HG03342 (cell line): Measurements from ENCODE around the gene SCARB1.

Source experiments
- ATAC-seq: cut with Tn5 transposase; IDR thresholded peaks from one replicate; pipeline ENCODE4 v1.9.1; 2021; ENCODE audit warnings: mild to moderate bottlenecking, moderate library complexity; ENCODE audit not compliant: unreplicated experiment

Gene SCARB1

DNA sequence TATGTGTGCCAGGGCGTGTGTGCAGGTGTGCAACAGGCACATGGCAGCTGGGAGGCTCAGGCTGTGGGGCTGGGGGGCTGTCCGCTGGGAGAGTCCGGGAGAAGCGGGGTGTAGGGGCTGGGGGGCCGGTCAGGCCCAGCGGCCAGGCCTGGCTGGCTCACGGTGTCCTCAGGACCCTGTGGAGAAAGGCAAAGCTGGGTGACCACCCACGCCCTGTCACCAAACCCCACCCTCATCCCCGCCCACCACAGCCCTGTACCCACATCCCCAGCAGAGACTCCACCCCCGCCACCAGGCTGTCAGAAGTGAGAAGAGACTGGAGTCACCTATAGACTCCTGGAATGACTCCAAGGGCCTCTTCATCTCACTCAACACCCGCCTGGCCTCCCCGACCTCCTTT lies 85.3 kb downstream of the SCARB1 start:
- ATAC-seq, result no peak

- no peak for ATAC-seq
These were observed 86.0 kb downstream of the SCARB1 start for GRCh38 chr12:124777399-124778372.

DNA sequence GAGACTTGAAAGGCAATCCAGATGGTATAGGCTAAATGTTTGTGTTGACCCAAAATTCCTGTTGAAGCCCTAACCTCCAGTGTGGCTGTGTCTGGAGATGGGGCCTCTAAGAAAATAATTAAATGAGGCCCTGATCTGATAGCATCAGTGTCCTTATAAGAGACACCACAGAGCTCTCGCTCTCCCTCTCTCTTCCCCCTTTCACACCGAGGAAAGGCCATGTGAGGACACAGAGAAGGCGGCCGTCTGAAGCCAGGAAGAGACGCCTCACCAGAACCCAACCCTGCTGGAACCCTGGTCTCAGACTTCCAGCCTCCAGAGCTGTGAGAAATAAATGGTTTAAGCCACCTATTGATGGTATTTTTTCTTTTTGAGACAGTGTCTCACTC lies 87.5 kb downstream of the SCARB1 start:
- ATAC-seq, result no peak

DNA sequence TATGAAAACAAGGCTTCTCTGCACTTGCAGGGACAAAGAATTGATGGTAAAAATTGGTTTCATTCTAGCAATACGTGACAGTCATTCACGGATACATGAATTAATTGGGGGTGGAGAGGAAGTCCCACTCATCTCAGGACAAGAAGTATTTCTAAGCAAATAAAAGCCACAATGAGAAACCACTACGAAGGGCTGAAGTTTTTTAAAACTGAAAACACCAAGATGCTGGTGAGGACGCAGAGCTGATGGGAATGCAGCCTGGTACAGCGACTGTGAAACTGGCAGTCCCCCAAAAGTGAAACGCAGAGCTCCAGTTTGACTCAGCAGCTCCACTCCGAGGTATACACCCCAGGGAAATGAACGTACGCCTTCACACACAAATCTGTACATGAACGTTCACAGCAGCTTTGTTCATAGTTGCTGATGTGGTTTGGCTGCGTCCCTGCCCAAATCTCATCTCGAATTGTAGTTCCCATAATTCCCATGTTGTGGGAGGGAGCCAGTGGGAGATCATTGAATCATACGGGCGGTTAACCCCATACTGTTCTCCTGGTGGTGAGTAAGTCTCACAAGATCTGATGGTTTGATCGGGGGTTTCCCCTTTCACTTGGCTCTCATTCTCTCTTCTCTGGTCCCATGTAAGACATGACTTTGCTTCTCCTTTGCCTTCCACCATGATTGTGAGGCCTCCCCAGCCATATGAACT lies 89.0 kb downstream of the SCARB1 start:
- peak; percentile 75 for ATAC-seq

DNA sequence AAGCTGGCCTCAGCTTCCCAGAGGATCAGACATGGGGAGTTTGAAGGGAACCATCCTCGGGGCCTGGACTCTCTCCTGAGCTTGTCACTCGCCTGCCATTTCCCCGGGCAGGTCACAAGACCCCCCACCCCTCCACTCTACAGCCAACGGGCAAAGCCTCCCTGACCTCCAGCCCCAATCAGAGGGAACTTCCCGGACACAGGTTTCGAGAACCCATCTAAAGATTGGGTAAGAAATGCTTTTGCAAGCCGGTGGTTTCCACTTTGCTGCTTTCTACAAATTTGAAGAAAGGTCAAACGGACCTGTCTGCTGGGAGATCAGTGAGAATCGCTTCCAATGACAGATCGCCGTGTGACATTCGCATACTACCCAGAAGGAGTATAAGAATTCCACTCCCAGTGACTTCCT lies 89.6 kb downstream of the SCARB1 start:
- peak; percentile 38 for ATAC-seq

DNA sequence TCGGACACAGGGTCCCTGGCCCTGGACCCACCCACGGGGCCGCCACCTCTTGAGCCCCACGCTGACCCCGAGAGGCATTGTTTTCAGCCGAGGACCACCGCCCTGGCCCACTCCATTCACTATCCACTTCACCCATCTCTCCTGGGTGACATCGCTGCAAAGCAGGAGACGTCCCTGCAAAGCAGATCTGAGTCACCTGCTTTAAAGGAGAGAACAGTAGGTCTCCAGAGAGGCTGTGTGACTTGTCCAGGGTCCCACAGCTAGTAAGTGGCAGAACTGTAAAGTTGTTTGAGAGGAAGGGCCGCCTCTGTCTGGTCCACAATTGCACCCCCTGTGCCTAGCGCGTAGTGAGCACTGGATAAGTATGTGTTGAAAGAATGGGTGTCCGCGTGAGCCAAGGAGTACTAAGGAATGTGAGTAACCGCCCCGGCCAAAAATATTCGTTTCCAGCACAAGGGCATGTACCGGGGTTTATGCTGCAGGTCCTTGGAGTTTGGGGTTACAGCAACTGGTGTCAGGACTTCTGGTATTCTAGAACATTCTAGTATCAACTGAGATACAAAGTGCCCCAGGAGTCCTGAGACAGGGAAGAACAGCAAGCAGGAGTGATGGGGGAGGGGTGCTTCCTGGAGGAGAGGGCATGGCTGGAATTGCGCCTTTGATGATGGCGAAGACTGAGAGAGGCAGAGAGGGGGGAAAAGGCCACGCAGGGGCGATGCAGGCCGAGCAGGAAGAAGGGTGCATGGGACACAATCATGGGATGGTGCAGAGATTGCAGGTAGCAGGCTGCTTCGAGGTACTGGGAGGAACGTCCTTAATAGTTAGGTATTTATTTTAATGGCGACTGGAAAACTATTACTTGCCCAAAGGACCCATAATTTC lies 91.1 kb downstream of the SCARB1 start:
- no peak for ATAC-seq

GRCh38 chr12:124771462-124772288 lies 92.0 kb downstream of the SCARB1 start:
- no peak for ATAC-seq

DNA sequence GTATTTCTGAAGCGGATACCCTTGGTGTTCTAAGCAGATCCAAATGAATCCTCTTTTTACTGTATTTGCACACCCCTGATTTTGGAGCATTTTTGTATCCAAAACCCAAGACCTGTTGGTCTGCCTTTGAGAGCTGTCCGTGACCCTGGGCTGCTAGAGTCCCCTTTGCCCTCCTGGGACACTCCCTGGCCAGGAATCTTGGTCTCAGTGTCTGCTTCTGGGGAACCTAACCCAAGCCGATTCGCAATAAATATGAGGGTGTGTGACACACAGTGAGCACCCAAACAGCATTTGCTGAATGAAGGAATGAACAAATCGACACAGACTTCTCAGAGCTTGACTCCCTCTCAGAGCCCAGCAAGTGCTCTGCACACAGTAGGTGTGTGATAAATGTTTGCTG lies 92.9 kb downstream of the SCARB1 start:
- no peak for ATAC-seq

GRCh38 chr12:124769881-124770512 lies 93.7 kb downstream of the SCARB1 start:
- ATAC-seq, result no peak

- ATAC-seq, result no peak
These were observed 94.5 kb downstream of the SCARB1 start for GRCh38 chr12:124769163-124769530.

DNA sequence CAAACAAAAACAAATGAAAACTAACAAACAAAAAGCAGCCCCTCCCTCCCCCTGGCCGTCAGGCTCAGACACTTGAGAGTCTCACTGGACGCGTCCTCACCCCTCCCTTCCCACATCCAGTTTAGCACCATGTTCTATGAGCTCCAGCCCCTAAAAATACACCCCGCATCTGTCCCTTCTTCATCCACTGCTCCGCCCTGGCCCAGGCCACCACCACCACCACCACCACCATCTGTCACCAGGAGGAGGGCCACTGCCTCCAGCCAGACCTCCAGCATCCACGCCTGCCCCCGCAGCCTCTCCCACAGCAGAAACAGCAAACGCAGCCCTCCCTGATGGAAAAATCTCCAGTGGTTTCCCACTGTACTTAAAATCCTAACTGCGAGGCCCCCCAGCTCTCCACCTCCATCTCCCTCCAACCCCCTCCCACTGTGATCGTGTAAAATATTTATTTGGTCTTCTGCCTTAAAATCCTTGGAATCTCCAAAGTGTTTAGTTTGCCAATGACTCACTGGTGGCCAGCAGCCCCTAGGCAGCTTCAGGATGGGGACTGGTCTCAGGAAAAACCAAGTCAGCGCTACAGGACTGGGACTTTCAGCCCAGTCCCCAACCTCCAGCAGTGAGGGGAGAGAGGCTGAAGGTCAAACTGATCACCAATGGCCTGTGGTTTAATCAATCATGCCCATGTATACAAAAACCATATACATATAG lies 95.1 kb downstream of the SCARB1 start:
- ATAC-seq, result no peak

DNA sequence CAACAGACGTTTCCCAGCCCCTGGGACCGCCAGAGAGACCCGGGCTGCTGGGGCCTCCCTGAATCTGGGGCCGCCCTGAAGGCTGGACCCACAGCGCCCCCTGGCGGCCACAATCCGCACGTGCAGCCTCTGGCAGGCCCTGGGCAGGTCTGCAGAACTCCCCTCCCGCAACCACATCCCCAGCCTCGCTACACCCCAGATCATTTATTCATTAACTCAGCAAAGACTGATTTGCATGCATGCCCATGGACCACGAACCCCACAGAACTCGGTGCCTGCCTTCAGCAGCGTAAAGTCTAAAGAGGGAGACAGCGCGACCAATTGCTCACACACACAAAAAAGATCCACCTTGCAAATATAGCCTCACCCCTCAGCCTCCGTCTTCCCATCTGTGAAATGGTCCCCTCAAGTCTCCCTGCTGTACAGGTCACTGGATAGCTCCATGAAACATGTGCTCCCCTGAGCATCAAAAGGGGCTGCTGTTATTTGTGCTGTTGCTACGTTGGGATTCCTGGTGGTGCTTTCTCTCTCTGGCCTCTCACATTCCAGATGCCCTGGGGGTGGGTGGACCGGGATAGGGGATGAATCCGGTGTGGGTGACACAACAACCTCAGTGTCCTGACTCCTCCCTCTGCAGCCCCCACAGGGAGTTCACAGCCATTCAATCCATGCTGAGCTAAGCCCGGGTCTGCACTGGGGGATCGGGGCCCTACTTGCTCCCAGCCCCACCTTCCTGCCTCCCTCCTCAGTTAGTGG lies 96.4 kb downstream of the SCARB1 start:
- ATAC-seq, result peak; percentile 73

DNA sequence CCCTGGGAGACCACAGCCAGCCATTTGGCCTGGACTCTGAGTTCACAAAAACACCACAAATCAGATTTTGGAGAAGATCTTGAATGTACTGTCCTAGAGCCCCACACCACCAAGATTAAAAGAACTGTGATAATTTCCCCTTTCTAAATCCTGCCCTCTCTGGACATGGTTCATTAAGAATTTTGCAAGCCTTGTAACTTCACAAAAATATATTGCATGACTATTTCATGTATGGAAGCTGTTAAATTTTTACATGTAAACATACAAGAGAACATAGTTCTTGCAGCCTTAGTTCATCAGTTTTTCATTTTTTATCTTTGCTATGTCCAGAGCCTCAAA lies 97.0 kb downstream of the SCARB1 start:
- no peak for ATAC-seq

DNA sequence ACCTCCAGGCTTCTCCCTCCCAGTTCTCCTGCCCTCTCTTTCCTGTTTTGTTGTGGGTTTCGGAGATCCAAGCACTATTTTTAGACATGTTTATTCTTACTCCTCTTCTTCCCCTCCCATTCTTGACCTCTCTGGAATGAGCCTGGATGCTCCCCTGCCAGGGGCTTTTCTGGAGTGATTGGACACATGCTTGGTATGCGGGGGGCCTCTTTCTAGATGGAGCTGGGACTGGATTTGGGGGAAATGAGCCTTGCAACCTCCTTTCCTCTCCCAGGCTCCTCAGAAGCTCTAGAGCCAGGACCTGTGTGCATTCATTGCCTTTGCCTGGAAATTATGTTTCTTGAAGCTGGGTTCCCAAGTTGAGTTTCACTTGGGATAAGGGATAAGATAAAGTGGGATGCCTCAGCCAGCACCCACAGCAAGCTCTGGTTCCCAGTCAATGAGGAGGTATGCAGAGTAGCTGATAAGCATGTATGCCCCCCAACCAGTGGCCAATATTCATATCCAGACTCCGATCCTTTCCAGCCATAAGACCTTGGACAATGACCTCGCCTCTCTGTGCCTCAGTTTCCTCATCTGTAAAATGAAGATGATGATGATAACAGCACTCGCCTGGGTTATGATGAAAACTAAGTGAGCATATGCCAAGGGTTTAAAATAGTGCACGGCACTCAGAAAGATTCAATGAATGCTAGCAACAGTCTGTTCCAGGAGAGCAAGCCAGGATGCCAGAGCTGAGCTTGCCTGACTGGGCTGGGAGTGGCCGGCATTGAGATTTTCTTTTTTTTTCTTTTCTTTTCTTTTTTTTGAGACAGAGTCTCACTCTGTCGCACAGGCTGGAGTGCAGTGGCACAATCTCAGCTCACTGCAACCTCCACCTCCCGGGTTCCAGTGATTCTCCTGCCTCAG lies 97.8 kb downstream of the SCARB1 start:
- no peak for ATAC-seq

DNA sequence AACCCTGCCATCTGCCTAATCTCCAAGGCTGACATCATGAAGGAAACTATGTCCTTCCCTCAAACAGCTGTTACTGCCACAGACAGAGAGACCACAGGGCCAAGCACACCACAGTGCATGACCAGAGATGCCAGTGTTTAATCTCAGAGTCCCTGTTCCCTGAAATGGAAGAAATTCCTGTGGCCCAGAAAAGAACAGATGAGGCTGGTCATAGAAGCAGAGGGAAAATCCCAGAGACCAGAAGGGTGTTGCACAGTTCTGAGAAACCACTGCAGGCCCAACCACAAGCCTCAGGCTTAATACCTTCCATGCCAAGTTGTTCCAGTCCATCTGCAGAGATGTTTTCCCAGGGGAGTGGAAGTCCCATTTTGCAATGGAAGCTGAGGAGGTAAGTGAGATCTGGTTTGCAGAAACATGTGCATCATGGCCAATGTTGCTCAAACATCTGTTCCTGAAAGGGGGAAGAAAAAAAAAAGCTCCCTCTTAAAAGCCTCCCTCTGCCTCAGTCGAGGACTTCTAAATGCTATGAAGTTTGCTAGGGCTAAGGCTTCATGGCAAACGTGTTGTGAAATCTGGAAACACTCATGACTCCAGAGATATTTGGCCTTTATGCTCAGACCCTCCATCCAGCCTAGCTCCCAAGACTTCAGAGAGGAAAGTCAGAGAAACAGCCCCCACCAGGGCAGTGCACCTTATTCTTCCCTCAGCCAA lies 98.6 kb downstream of the SCARB1 start:
- no peak for ATAC-seq

GRCh38 chr12:124764451-124764850 lies 99.2 kb downstream of the SCARB1 start:
- no peak for ATAC-seq

DNA sequence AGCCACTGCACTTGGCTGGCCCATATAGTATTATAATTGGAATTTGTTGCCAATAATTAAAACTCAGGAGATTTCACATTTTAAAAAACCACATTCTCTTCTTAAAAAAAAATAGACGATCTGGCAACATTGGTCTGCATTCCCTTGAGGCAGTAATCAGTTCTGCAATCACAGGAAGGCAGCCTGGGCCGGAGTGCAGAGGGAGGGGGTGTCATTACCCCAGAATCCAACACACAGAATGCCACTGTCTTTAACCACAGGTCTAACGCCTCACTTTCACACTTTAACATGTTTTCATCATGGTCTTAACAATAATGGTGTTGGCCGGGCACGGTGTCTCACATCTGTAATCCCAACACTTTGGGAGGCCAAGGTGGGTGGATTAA lies 100.1 kb downstream of the SCARB1 start:
- ATAC-seq, result no peak
